HG02885 (cell line): ENCODE data around the gene THAP12.
A peak's percentile ranks its signal among the peaks of the same experiment; 100 is the strongest.
"Not testable (repeated sequence)": the region's sequence is repeated elsewhere in the genome, so short reads cannot be mapped to it uniquely, and the experiment has no call there.

Experiments
- ATAC-seq: cut with Tn5 transposase; IDR thresholded peaks from one replicate; pipeline ENCODE4 v1.9.1; 2021; ENCODE audit warnings: mild to moderate bottlenecking; ENCODE audit not compliant: unreplicated experiment, poor library complexity

THAP12 gene

DNA sequence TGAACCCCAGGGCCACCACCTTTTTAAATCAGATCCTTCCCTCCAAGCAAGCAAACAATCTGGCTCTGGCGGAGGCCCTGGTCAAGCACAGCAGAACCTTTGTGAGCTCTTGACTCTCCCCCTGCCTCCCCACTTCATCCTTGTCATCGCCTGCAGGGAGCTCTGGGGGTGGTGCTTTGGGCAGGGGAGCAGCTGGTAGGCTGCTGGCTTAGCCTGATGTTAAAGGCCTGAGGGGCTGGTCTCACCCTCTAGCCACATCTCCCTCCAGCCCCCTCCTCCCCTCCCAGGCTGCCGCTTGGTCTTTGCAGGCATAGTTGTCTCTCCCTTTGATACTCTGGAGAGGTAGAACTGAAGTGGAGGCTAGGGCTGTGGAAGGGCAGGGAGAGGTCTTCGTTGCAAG lies 50.9 kb downstream of the THAP12 start:
- ATAC-seq: no peak

DNA sequence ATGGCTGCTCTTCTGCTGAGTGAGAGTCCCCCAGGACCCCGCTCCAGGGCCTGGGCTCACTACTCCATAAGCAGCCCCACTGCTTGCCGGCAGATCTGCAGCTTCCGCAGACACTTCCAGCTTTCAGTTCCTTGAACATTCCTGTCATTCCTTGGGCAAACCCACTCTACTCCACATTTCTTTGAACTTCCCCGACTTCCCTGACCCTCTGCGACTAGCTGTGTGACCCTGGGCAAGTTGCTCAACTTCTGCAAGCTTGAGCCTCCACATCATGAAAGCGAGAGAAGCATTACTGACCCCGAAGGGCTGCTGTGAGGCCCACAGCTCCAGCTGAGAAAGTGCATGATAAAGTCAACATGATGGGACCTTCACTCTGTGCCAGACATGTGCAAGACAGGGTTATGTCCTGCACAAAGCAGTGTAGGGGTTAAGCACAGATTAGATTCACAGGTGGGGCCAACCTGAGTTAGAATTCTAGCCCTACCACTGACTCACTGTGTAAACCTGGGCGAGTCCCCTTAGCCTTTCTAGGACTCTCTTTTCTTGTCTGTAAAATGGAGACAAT lies 51.8 kb downstream of the THAP12 start:
- no peak for ATAC-seq

- no peak for ATAC-seq
Measured at GRCh38 chr11:76327756-76328388, 53.1 kb downstream of the THAP12 start.

DNA sequence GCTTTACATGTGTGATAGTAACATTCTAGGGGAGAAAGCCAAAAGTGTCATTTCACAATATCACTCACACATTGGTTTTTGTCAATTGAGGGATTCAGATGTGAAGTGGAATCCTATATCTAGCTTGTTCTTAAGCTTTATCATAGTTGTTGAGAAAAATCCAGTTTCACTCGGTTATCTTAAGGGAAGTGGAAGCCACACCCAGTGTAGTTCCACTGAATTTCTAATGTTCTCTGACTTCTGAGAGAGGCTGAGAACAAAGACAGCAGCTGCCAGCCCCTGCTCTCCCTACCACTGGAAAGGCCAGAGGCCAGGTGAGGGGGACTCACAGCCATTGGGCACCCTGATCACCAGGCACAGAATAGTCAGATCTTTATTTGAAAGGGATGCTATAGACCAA lies 53.7 kb downstream of the THAP12 start:
- ATAC-seq: no peak

DNA sequence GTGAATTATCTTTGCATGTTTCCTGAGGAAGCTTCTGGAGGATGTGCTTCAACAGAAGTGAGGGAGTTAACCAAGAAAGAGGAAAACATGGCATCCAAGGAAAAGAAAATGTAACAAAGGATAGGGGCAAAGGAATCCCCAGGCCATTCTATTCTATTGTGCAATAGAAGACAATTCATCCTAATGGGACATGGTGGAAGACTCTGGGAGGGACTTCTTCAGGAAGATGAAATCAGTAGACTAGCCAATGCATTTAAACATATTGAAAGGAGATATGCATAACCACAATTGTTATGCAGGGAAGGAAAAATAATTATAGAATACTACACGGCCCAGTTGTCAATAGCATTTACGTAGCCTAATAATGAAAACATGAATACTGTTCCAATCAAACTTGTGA lies 55.7 kb downstream of the THAP12 start:
- ATAC-seq: no peak

GRCh38 chr11:76323804-76324203 lies 57.1 kb downstream of the THAP12 start:
- ATAC-seq: no peak

DNA sequence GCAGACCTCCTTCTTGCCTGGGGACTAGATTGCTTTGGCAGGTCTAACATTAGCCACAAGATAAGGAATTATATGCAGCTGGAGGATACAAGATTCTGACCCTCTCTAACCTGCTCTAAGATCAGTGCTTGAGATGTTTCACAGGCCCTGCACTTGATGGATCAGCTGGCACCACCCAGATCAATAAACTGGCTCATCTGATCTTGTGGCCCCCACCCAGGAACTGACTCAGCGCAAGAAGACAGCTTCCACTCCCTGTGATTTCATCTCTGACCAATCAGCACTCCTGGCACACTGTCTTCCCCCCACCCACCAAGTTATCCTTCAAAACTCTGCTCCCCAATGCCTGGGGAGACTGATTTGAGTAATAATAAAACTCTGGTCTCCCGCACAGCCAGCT lies 57.6 kb downstream of the THAP12 start:
- ATAC-seq: not testable (repeated sequence)

GRCh38 chr11:76322942-76323341 lies 58.0 kb downstream of the THAP12 start:
- no peak for ATAC-seq

- ATAC-seq: no peak
Measured at GRCh38 chr11:76322540-76322939, 58.4 kb downstream of the THAP12 start.

DNA sequence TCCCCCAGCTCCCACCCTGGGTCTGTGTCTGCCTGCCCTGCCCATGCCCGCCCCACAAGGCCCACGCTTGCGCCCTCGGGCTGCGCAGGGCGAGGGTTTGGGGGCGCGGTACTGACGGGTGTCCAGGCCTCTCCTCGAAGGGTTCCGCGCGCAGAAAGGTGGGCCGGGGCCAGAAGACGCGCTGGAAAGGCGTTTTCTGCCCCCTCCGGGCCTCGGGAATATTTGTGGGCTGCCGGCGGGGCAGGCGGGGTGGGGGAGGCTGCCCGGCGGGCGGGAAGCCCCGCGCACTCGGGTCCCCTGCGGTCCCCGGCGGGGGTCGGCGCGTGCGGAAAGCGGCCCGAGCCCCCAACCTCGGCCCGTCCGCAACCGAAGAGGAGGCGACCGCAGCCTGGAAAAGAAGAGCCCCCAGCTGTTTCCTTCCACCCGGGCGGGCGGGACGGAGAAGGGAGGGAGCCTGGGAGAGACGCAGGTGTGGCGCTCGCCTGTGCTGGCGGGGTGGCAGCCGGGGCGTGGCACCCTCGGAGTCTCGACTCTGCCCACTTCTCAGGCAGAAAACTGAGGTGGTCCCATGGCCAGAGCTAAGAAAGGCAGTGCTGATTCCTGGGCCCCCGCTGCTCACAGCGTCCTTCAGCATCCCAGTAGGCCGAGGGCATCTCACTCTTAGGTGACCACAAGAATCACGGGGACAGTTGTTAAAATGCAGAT lies 59.0 kb downstream of the THAP12 start:
- ATAC-seq: no peak

- no peak for ATAC-seq
Measured at GRCh38 chr11:76321340-76321739, 59.6 kb downstream of the THAP12 start.

GRCh38 chr11:76320929-76321328 lies 60.0 kb downstream of the THAP12 start:
- no peak for ATAC-seq

DNA sequence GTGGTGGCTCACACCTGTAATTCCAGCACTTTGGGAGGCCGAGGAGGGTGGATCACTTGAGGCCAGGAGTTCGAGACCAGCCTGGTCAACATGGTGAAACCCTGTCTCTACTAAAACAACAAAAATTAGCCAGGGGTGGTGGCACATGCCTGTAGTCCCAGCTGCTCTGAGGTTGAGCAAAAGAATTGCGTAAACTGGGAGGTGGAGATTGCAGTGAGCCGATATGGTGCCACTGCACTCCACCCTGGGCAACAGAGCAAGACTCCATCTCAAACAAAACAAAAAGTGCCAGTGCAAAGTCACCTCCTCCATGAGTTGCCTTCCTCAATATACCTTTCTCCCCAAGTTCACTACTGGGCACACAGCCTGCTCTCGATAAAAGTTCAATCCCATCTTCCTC lies 61.1 kb downstream of the THAP12 start:
- ATAC-seq: not testable (repeated sequence)

- ATAC-seq: peak; percentile 71
Measured at GRCh38 chr11:76318744-76319384, 62.1 kb downstream of the THAP12 start.

DNA sequence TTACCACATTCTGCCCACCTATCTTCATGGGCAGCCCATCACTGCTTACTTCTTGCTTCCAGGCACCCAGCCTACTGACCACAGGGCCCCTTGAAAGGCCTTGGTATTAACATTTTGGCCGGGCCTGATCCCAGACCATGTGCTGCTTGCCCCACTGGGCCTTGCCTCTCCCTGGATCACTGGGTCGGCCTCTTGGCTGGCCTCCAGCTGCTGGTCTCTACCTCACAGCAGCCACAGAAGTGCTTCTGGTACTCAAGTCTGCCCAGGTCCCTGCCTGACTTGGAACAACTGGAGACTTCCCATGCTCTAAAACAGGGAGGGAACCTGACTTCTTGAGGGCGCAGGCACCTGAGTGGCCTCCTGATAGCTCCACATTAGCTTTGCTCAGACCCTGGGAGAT lies 63.6 kb downstream of the THAP12 start:
- no peak for ATAC-seq

DNA sequence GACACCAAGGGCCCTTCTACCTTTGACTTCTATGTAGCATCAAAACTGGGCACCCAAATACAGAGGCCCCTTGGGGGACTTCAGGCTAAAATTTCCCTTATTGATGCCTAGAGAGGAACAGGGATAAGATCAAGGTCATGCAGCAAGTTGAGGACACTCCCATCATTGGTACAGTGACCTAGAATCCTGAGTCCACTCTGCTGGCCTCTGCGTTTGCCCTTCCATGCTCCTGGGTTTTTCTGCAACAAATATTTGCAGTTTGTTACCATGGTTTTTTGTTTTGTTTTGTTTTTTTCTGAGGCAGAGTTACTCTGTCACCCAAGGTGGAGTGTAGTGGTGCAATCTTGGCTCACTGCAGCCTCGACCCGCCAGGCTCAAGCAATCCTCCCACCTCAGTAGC lies 64.2 kb downstream of the THAP12 start:
- no peak for ATAC-seq

- ATAC-seq: no peak
Measured at GRCh38 chr11:76315182-76315853, 65.6 kb downstream of the THAP12 start.

DNA sequence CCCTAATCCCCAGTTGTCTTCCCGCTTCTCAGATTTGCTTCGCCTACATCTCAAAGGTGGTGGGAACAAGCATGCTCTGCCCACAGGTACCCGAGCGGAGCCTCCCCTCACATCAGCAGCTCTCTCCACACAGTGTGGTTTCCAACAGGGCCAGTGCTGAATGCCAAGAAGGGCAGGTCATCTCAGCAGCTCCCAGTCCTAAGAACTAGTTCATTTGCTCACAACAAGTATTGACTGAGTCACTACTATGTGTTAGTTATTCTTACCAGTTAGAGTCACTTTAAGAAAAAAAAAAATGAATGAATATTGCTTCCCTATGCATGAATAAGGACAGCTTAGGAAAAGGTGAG lies 66.2 kb downstream of the THAP12 start:
- no peak for ATAC-seq

- ATAC-seq: no peak
Measured at GRCh38 chr11:76313913-76314740, 66.8 kb downstream of the THAP12 start.

DNA sequence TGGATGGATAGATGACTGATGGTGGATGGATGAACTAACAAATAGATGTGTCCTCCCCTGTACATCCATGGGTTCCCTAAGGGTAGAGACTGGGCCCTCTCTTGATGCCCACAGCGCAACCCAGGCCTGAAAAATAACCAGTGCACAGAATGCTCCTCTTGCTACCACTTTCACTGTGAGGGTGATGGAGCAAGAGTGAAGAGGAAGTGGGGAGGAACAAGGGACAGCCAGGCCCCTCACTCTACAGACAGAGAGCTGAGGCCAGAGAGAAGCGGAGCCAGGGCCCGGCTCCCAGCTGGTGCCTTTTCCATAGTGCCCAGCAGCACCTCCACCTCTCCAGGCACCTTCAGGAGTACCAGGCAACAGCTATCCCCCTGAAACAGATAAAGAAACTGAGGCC lies 67.7 kb downstream of the THAP12 start:
- ATAC-seq: no peak
